GM23248 (cell line): ENCODE data around the gene TUBB3. TPM values are rescaled to one million over a fixed set of nuclear protein-coding genes. Genes with fewer than 3 reads are reported as not detected.
A peak's percentile ranks its signal among the peaks of the same experiment; 100 is the strongest.

Source experiments
- DNase-seq: peaks from one replicate; pipeline ENCODE4 v3.0.0-alpha.2; 2015
- H2AFZ ChIP-seq: fragments of 200-600 bp; sonication (generic); 2 replicates; pipeline ENCODE4 v1.6.1; 2016; ENCODE audit warnings: antibody characterized with exemption
- H3F3A ChIP-seq: fragments of 200-600 bp; sonication (generic); 2 replicates; pipeline ENCODE4 v1.6.1; 2016; ENCODE audit warnings: mild to moderate bottlenecking, antibody characterized with exemption, mixed run types; ENCODE audit not compliant: insufficient read depth
- H3K27ac ChIP-seq: fragments of 200-600 bp; sonication (generic); 2 replicates; pipeline ENCODE4 v1.5.1; 2016; ENCODE audit warnings: mild to moderate bottlenecking
- H3K27me3 ChIP-seq: fragments of 200-600 bp; sonication (generic); replicated peaks from 2 replicates; pipeline ENCODE4 v1.6.1; 2016; ENCODE audit warnings: mild to moderate bottlenecking; ENCODE audit not compliant: insufficient read depth
- H3K36me3 ChIP-seq: fragments of 200-600 bp; sonication (generic); 2 replicates; pipeline ENCODE4 v1.6.1; 2016; ENCODE audit warnings: low read depth, mild to moderate bottlenecking
- H3K4me1 ChIP-seq: fragments of 200-600 bp; sonication (generic); 2 replicates; pipeline ENCODE4 v1.6.1; 2016; ENCODE audit warnings: mild to moderate bottlenecking; ENCODE audit not compliant: insufficient read depth
- H3K4me2 ChIP-seq: fragments of 200-600 bp; sonication (generic); one replicate; pipeline ENCODE4 v1.6.1; 2016; ENCODE audit warnings: mild to moderate bottlenecking; ENCODE audit not compliant: unreplicated experiment
- H3K4me3 ChIP-seq: fragments of 200-600 bp; sonication (generic); 2 replicates; pipeline ENCODE4 v1.5.1; 2016; ENCODE audit warnings: mild to moderate bottlenecking
- H3K79me2 ChIP-seq: fragments of 200-600 bp; sonication (generic); 2 replicates; pipeline ENCODE4 v1.6.1; 2016; ENCODE audit warnings: mild to moderate bottlenecking; ENCODE audit not compliant: insufficient read depth
- H3K9ac ChIP-seq: fragments of 200-600 bp; sonication (generic); 2 replicates; pipeline ENCODE4 v1.6.1; 2016; ENCODE audit warnings: mild to moderate bottlenecking
- H3K9me2 ChIP-seq: fragments of 200-600 bp; sonication (generic); 2 replicates; pipeline ENCODE4 v1.6.1; 2016; ENCODE audit warnings: mixed run types, mild to moderate bottlenecking, moderate library complexity; ENCODE audit not compliant: insufficient read depth
- H3K9me3 ChIP-seq: fragments of 200-600 bp; sonication (generic); one replicate; pipeline ENCODE4 v1.6.1; 2017; ENCODE audit warnings: low read depth
- H4K20me1 ChIP-seq: fragments of 200-600 bp; sonication (generic); 2 replicates; pipeline ENCODE4 v1.6.0; 2016; ENCODE audit not compliant: insufficient read depth
- EZH2 ChIP-seq: fragments of 200-600 bp; sonication (generic); IDR thresholded peaks from 2 replicates; pipeline ENCODE4 v1.6.1; 2018; ENCODE audit warnings: antibody characterized with exemption, mild to moderate bottlenecking; ENCODE audit not compliant: insufficient read depth, poor library complexity, severe bottlenecking
- EZH2phosphoT487 ChIP-seq: fragments of 200-600 bp; sonication (generic); IDR thresholded peaks from 2 replicates; pipeline ENCODE4 v1.6.1; 2018; ENCODE audit warnings: antibody characterized with exemption, moderate library complexity, mild to moderate bottlenecking, low read depth; ENCODE audit not compliant: insufficient read depth
- WGBS, 2 experiments: methylation state at CpG; one replicate each; pipeline ENCODE4 v1.1.6; 2015 to 2017; ENCODE audit warnings: low lambda C conversion rate in 2 of 2, low coverage in 1 of 2; ENCODE audit errors: missing lambda C conversion rate in 2 of 2; 5-methylcytosine and 5-hydroxymethylcytosine counted together
- in situ Hi-C: fragments of 300-500 bp; cut with MboI; formaldehyde crosslinking; loops from 2 replicates; pipeline ENCODE4 v1.15.0; 2020
- polyA plus RNA-seq: library from polyadenylated mRNA; unstranded; fragments of >200 nt; fragmentation: Nextera tagmentation; extraction: Ambion mirVana; gene quantifications from 2 replicates; pipeline ENCODE4 v1.2.1, GENCODE V29; 2016
- total RNA-seq: library from RNA; depleted of rRNA; stranded (reverse); fragments of >200 nt; shearing (Covaris generic); gene quantifications from 2 replicates; pipeline ENCODE4 v1.2.3, GENCODE V29; 2014

The TUBB3 gene
- total and polyA plus RNA-seq, 2 experiments from 2014 or later: 95.8 to 215 TPM

DNA sequence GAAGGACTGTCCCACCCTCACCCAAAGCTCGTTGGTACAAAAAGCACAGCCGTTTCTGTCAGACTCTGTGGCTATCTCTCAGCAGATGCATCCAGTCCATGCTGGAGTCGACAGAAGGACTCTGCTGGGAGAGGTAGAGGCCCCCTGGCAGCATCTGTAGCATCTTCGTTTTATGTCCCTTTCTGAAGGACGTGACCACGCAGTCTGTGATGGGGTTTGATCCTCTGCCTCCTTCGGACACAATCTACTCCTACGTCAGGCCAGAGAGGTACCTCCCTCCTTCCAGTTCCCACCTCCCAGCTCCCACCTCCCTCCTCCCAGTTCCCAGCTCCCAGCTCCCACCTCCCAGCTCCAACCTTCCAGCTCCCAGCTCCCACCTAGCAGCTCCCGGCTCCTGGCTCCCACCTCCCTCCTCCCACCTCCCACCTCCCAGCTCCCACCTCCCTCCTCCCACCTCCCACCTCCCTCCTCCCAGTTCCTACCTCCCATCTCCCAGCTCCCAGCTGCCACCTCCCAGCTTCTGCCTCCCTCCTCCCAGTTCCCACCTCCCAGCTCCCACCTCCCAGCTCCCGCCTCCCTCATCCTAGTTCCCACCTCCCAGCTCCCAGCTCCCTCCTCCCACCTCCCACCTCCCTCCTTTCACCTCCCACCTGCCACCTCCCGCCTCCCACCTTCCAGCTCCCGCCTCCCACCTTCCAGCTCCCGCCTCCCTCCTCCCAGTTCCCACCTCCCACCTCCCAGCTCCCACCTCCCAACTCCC, 15.9 kb upstream of the TUBB3 start:
- 0 out of 2 replicates have a peak, but pooled peaks cover 4% of the 10 kb centered on the region for H3K4me1 ChIP-seq
- no peak for DNase-seq
- no peaks in the 10 kb centered on the region for H4K20me1 ChIP-seq
- no peak overlapping the region for H3K9ac ChIP-seq
- H3K9me2 ChIP-seq: no peaks in the 10 kb centered on the region
- H3K36me3 ChIP-seq: peaks cover 20% of the 10 kb centered on the region; the same call in 1 of the 2 replicates
- H3K27me3 ChIP-seq: no peaks in the 10 kb centered on the region
- no peaks in the 10 kb centered on the region for H3K79me2 ChIP-seq
- H2AFZ ChIP-seq: no peak overlapping the region
- no peak overlapping the region for H3K4me2 ChIP-seq
- H3F3A ChIP-seq: no peaks in the 10 kb centered on the region
- 96 to 98% methylated on average over 8 to 13 of the region's 13 CpGs for WGBS, 2 experiments
- no peaks in the 10 kb centered on the region for H3K9me3 ChIP-seq
- TF ChIP-seq EZH2phosphoT487 (no peak), EZH2 (no peak)
- H3K27ac ChIP-seq: no peak overlapping the region
- no peak overlapping the region for H3K4me3 ChIP-seq
- in situ Hi-C loops: no loop called here

DNA sequence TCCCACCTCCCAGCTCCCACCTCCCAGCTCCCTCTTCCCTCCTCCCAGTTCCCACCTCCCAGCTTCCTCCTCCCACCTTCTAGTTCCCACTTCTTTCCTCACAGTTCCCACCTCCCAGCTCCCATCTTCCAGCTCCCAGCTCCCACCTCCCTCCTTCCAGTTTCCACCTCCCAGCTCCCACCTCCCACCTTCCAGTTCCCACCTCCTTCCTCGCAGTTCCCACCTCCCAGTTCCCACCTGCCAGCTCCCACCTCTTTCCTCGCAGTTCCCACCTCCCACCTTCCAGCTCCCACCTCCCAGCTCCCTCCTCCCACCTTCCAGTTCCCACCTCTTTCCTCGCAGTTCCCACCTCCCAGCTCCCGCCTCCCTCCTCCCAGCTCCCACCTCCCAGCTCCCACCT, 14.9 kb upstream of the TUBB3 start:
- no peak overlapping the region for H2AFZ ChIP-seq
- H3K79me2 ChIP-seq: no peaks in the 10 kb centered on the region
- H3K9me3 ChIP-seq: no peaks in the 10 kb centered on the region
- no peak overlapping the region for H3K27ac ChIP-seq
- H3K4me2 ChIP-seq: no peak overlapping the region
- H3K4me3 ChIP-seq: no peak overlapping the region
- H3K9ac ChIP-seq: no peak overlapping the region
- WGBS, 2 experiments: 89 to 100% methylated on average over 1 to 4 of the region's 4 CpGs
- no peaks in the 10 kb centered on the region for H3K27me3 ChIP-seq
- DNase-seq: no peak
- no peaks in the 10 kb centered on the region for H3F3A ChIP-seq
- H3K9me2 ChIP-seq: no peaks in the 10 kb centered on the region
- peaks cover 20% of the 10 kb centered on the region; the same call in 1 of the 2 replicates for H3K36me3 ChIP-seq
- H3K4me1 ChIP-seq: 0 out of 2 replicates have a peak, but pooled peaks cover 4% of the 10 kb centered on the region
- TF ChIP-seq EZH2 (no peak), EZH2phosphoT487 (no peak)
- H4K20me1 ChIP-seq: no peaks in the 10 kb centered on the region
- in situ Hi-C loops: no loop called here

DNA sequence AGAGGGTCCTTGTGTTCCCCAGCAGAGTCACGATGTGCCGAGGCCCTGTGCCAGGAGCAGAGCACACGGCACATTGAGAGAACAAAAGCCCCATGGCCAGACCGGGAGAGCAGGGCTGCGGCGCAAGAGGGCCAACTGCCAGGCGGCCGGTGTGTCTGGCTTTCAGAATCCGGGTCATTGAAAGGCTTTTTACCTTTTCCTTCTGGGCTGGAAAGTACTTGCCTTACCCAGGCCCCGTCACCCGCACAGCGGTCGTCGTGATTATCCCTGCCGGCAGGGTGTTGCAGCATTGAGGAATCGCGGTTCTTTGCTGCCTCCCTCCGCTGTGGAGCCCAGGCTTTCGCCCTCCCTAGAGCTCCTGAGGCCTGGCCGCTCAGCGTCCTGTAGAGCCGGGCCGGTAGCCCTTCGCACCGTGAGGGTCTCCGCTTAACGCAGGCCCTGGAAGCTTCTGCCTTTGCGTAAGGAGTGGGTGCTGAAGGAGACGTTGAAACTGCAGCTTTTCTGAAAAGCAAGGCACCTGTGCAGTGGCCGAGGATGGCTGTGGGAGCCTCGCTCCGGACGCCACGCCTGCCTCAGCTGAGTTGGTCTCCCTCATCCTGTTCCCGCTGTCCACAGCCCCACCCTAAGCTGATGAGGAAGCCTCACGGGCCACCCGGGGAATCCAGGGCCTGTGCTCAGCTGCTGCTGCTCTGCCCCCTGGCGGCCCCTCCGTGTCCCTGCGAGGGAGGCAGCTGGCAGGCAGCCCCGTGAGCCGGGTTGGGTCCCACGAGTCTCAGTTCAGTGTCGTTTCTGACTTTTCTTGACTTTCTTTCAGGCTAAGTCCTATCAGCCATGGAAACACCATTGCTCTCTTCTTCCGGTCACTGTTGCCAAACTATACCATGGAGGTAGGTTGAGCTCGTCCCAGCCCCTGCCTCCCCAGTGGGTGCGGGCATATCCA, 13.1 kb upstream of the TUBB3 start:
- DNase-seq: peak; percentile 93
- H3K36me3 ChIP-seq: peaks cover 20% of the 10 kb centered on the region; the same call in 1 of the 2 replicates
- no peak overlapping the region for H3K4me3 ChIP-seq
- 60 to 63% methylated on average over 40 to 47 of the region's 47 CpGs for WGBS, 2 experiments
- no peak overlapping the region for H3K4me2 ChIP-seq
- H3K4me1 ChIP-seq: 0 out of 2 replicates have a peak, but pooled peaks cover 4% of the 10 kb centered on the region
- no peaks in the 10 kb centered on the region for H3K27me3 ChIP-seq
- H3F3A ChIP-seq: no peaks in the 10 kb centered on the region
- H3K27ac ChIP-seq: 0 out of 2 replicates have a peak overlapping the region, but pooled peaks have one; percentile 24
- in situ Hi-C loops: no loop called here
- H3K9me3 ChIP-seq: no peaks in the 10 kb centered on the region
- H4K20me1 ChIP-seq: no peaks in the 10 kb centered on the region
- no peak overlapping the region for H3K9ac ChIP-seq
- TF ChIP-seq EZH2phosphoT487 (no peak), EZH2 (no peak)
- no peak overlapping the region for H2AFZ ChIP-seq
- no peaks in the 10 kb centered on the region for H3K79me2 ChIP-seq
- H3K9me2 ChIP-seq: no peaks in the 10 kb centered on the region

DNA sequence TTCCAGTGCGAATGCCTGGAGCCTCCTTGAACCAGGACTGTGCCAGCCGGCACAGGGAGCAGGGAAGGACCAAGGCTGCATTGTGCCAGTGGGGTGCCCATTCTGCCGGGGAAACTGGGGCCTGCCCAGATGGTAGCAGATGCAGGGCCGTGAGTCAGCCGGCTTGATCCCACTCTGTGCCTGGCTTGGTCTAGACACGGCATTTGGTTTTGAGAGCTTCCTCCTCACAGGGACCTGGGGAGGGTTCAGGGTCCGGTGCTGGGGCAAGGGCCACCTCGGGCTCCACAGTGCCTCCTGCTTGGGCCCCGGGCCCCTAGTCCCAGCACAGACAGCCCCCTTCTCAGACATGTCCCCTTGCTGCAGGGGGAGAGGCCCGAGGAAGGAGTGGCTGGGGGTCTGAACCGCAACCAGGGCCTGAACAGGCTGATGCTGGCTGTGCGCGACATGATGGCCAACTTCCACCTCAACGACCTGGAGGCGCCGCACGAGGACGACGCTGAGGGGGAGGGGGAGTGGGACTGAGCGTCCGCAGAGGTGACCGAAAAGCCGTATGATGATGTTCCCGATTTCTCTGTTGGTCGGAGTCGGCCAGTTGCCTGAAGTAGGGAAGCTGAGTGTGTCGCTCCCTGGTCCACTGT, 12.3 kb upstream of the TUBB3 start:
- no peaks in the 10 kb centered on the region for H3K9me3 ChIP-seq
- H3K4me3 ChIP-seq: no peak overlapping the region
- in situ Hi-C loops: no loop called here
- H2AFZ ChIP-seq: no peak overlapping the region
- H3K4me2 ChIP-seq: no peak overlapping the region
- no peaks in the 10 kb centered on the region for H3F3A ChIP-seq
- 93 to 97% methylated on average over 25 to 27 of the region's 27 CpGs for WGBS, 2 experiments
- no peak for TF ChIP-seq EZH2
- no peak for TF ChIP-seq EZH2phosphoT487
- no peak overlapping the region for H3K27ac ChIP-seq
- no peaks in the 10 kb centered on the region for H4K20me1 ChIP-seq
- no peaks in the 10 kb centered on the region for H3K27me3 ChIP-seq
- DNase-seq: no peak
- H3K4me1 ChIP-seq: 0 out of 2 replicates have a peak, but pooled peaks cover 4% of the 10 kb centered on the region
- H3K9ac ChIP-seq: no peak overlapping the region
- no peaks in the 10 kb centered on the region for H3K9me2 ChIP-seq
- H3K79me2 ChIP-seq: no peaks in the 10 kb centered on the region
- peaks cover 20% of the 10 kb centered on the region; the same call in 1 of the 2 replicates for H3K36me3 ChIP-seq
